Caco-2 (cell line): Measurements from ENCODE around the gene NXN. TPM values are rescaled to one million over a fixed set of nuclear protein-coding genes. Genes with fewer than 3 reads are reported as not detected.
"Not testable (repeated sequence)": the region's sequence is repeated elsewhere in the genome, so short reads cannot be mapped to it uniquely, and the experiment has no call there.

Experiments used
- BruUV-seq: library from RNA; stranded (reverse); fragments of 400-500 nt; replicated peaks from 2 replicates; lab custom pipeline; 2021; lab: Mats Ljungman, UMichigan
- CTCF ChIA-PET: fragments of 300-600 bp; sonication (Branson Sonifier 250); formaldehyde crosslinking; loops from one replicate; lab custom pipeline; 2022; ENCODE audit warnings: antibody characterized with exemption; lab: Charles Lee
- POLR2A ChIA-PET: fragments of 300-600 bp; sonication (Branson Sonifier 250); formaldehyde crosslinking; loops from one replicate; lab custom pipeline; 2022; ENCODE audit warnings: antibody characterized with exemption; lab: Charles Lee
- DNase-seq, 2 experiments: peaks; one replicate each; pipeline versions ENCODE4 v3.0.0 to v3.0.0-alpha.2; 2020 to 2022
- H3K27me3 ChIP-seq: replicated peaks from 2 replicates; pipeline ENCODE4 v1.6.0; 2011; ENCODE audit warnings: low read length; ENCODE audit not compliant: control insufficient read depth, insufficient read depth
- H3K36me3 ChIP-seq: 2 replicates; pipeline ENCODE4 v1.5.1; 2011; ENCODE audit warnings: low read length; ENCODE audit not compliant: control insufficient read depth, insufficient read depth
- H3K4me1 ChIP-seq: fragments of 250-450 bp; sonication (Bioruptor Pico); 2 replicates; pipeline ENCODE4 v1.5.1; 2020; ENCODE audit warnings: mild to moderate bottlenecking
- H3K4me3 ChIP-seq: 2 replicates; pipeline ENCODE4 v1.5.1; 2011; ENCODE audit warnings: low read depth, mild to moderate bottlenecking, control low read depth, low read length
- H3K9me3 ChIP-seq: fragments of 250-450 bp; sonication (Bioruptor Pico); 2 replicates; pipeline ENCODE4 v1.5.1; 2020; ENCODE audit warnings: mild to moderate bottlenecking, moderate library complexity
- H3K27ac Mint-ChIP-seq: one replicate; pipeline ENCODE4 v1.8.0; 2022; ENCODE audit warnings: mixed read lengths; ENCODE audit not compliant: unreplicated experiment
- H3K27me3 Mint-ChIP-seq: one replicate; pipeline ENCODE4 v1.8.0; 2022; ENCODE audit warnings: mixed read lengths; ENCODE audit not compliant: insufficient read depth, unreplicated experiment
- H3K36me3 Mint-ChIP-seq: one replicate; pipeline ENCODE4 v1.8.0; 2022; ENCODE audit warnings: mild to moderate bottlenecking, mixed read lengths; ENCODE audit not compliant: insufficient read depth, unreplicated experiment
- H3K4me1 Mint-ChIP-seq: one replicate; pipeline ENCODE4 v1.8.0; 2022; ENCODE audit warnings: low read depth, mixed read lengths; ENCODE audit not compliant: unreplicated experiment
- H3K4me3 Mint-ChIP-seq: one replicate; pipeline ENCODE4 v1.8.0; 2022; ENCODE audit warnings: mild to moderate bottlenecking, moderate library complexity, mixed read lengths; ENCODE audit not compliant: unreplicated experiment
- H3K9me3 Mint-ChIP-seq: one replicate; pipeline ENCODE4 v1.8.0; 2022; ENCODE audit warnings: mixed read lengths; ENCODE audit not compliant: unreplicated experiment
- intact Hi-C: fragments of 100-400 bp; cut with micrococcal nuclease; formaldehyde crosslinking; loops from one replicate; pipeline ENCODE4 v1.10.0; 2022; ENCODE audit not compliant: unreplicated experiment
- total RNA-seq: library from RNA; stranded (reverse); gene quantifications from 2 replicates; pipeline ENCODE4 v1.2.3, GENCODE V29; 2022
- TF ChIP-seq, protein P1 (sequence below), 2 experiments: fragments of 200-600 bp in 1 of 2; IDR thresholded peaks; 1 replicate in 1 of 2; 2 replicates in 1 of 2; pipeline versions ENCODE4 v1.5.1 to v1.8.0; 2011 to 2022; ENCODE audit warnings: antibody characterized with exemption in 1 of 2, control low read depth in 1 of 2, inconsistent platforms in 1 of 2, low read depth in 1 of 2, low read length in 1 of 2, mild to moderate bottlenecking in 1 of 2, moderate library complexity in 1 of 2; ENCODE audit not compliant: insufficient read depth in 1 of 2, severe bottlenecking in 1 of 2, unreplicated experiment in 1 of 2

Gene NXN
- total RNA-seq, 1 experiment from 2014 or later: 76.7 TPM

DNA sequence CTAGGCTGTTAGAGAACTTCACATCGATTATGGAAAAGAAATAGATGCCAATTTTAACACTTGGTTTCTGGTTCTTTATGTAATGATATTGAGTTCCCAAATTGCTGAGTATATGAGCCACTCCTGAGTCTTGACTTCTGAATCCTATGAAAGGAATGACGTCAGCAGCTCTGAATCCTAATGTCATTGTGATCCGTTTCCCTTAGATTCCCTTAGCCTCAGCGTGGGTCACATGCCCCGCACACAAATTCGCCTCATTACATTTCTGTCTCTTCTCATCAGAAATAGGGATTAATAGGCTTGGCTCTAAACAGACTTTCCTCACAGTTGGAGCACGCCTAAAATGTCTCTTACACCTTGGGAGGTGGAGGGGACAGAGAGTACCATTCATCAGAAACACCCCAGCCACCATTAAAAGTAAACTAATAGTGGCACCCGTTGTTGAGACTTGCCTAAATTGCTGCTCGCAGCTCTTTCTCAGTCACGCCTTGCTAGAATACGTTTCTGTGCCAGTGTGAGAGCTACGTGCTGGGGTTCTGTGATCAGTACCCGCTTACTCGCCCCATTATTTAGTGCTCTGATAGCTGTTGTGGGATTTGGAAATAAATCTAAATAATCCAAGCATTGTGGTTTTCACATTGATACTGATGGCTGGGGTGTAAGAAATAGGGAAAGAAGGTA lies 190.3 kb downstream of the NXN start:
- no peaks in the 10 kb centered on the region for H3K9me3 ChIP-seq
- ChIA-PET CTCF (interaction anchor here (0.6 kb wide), 1 partner anchor 207 kb away, joined by 3 read pairs; the partner anchor contains the start of gene TIMM22), POLR2A (no interaction called here)
- H3K4me1 ChIP-seq: no peaks in the 10 kb centered on the region
- no peak for DNase-seq
- intact Hi-C loops: no loop called here
- H3K4me1 Mint-ChIP-seq: no peaks in the 10 kb centered on the region
- TF ChIP-seq, protein P1, sequence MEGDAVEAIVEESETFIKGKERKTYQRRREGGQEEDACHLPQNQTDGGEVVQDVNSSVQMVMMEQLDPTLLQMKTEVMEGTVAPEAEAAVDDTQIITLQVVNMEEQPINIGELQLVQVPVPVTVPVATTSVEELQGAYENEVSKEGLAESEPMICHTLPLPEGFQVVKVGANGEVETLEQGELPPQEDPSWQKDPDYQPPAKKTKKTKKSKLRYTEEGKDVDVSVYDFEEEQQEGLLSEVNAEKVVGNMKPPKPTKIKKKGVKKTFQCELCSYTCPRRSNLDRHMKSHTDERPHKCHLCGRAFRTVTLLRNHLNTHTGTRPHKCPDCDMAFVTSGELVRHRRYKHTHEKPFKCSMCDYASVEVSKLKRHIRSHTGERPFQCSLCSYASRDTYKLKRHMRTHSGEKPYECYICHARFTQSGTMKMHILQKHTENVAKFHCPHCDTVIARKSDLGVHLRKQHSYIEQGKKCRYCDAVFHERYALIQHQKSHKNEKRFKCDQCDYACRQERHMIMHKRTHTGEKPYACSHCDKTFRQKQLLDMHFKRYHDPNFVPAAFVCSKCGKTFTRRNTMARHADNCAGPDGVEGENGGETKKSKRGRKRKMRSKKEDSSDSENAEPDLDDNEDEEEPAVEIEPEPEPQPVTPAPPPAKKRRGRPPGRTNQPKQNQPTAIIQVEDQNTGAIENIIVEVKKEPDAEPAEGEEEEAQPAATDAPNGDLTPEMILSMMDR (IDR thresholded peaks at IDR 0.05; ENCODE audit: insufficient read depth in 1 of 2, low read depth in 1 of 2, low read length in 1 of 2, severe bottlenecking in 1 of 2, unreplicated experiment in 1 of 2): no peak
- BruUV-seq: no TSS peak
- H3K27me3 ChIP-seq: no peaks in the 10 kb centered on the region
- peaks cover 64% of the 10 kb centered on the region for H3K36me3 Mint-ChIP-seq
- no peaks in the 10 kb centered on the region for H3K36me3 ChIP-seq
- H3K27me3 Mint-ChIP-seq: no peaks in the 10 kb centered on the region
- H3K9me3 Mint-ChIP-seq: no peaks in the 10 kb centered on the region
- H3K27ac Mint-ChIP-seq: no peak overlapping the region
- no peak overlapping the region for H3K4me3 ChIP-seq
- no peak overlapping the region for H3K4me3 Mint-ChIP-seq

DNA sequence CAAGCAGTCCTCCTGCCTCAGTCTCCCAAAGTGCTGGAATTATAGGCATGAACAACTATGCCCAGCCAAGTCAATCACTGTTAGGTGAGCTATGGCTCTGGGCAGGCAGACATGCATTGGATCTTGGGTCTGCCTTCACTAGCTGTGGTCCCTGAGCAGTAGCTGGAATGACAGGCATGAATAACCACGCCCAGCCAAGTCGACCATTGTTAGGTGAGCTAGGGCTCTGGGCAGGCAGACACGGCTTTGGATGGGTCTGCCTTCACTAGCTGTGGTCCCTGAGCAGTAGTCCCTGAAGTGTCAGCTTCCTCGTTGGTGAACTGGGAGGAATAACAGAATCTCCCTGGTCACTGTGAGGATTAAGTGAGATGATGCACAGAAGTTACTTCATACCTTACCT lies 191.0 kb downstream of the NXN start:
- CTCF ChIA-PET: no interaction called here
- H3K4me1 Mint-ChIP-seq: no peaks in the 10 kb centered on the region

DNA sequence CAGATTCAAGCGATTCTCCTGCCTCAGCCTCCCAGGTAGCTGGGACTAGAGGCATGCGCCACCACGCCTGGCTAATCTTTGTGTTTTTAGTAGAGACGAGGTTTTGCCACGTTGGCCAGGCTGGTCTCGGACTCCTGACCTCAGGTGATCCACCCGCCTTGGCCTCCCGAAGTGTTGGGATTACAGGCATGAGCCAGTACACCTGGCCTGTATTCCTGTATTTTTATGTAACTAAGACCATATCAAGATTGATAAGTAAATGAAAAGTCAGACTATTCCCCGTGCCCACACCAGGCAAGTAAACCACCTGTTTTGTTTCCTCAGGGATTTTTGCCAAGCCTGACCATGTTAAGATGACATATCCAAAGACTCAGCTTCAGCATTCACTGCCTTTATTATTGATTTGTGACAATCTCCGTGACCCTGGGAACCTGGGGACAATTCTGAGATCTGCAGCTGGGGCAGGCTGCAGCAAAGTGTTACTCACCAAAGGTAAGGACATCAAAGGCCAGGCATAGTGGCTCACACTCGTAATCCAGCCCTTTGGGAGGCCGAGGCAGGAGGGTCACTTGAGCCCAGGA lies 191.8 kb downstream of the NXN start:
- Histone ChIP-seq H3K27me3 (no peaks in the 10 kb centered on the region), H3K36me3 (no peaks in the 10 kb centered on the region), H3K9me3 (no peaks in the 10 kb centered on the region), H3K4me1 (no peaks in the 10 kb centered on the region), H3K4me3 (no peak overlapping the region)
- ChIA-PET POLR2A (no interaction called here), CTCF (no interaction called here)
- no peaks in the 10 kb centered on the region for H3K9me3 Mint-ChIP-seq
- TF ChIP-seq, protein P1 (IDR thresholded peaks at IDR 0.05; ENCODE audit: insufficient read depth in 1 of 2, low read depth in 1 of 2, low read length in 1 of 2, severe bottlenecking in 1 of 2, unreplicated experiment in 1 of 2): no peak
- H3K4me3 Mint-ChIP-seq: no peak overlapping the region
- H3K27ac Mint-ChIP-seq: no peak overlapping the region
- no peaks in the 10 kb centered on the region for H3K4me1 Mint-ChIP-seq
- intact Hi-C loops: no loop called here
- DNase-seq: no peak
- no peaks in the 10 kb centered on the region for H3K27me3 Mint-ChIP-seq
- BruUV-seq: no TSS peak
- H3K36me3 Mint-ChIP-seq: peaks cover 57% of the 10 kb centered on the region

More for the DNA sequence above, 191.0 kb downstream of the NXN start:
- no peaks in the 10 kb centered on the region for H3K27me3 Mint-ChIP-seq
- no peaks in the 10 kb centered on the region for H3K4me1 ChIP-seq
- no peak for DNase-seq
- H3K36me3 Mint-ChIP-seq: peaks cover 61% of the 10 kb centered on the region
- no peaks in the 10 kb centered on the region for H3K9me3 Mint-ChIP-seq
- H3K4me3 Mint-ChIP-seq: no peak overlapping the region
- no peak overlapping the region for H3K27ac Mint-ChIP-seq
- H3K36me3 ChIP-seq: no peaks in the 10 kb centered on the region
- TF ChIP-seq, protein P1 (IDR thresholded peaks at IDR 0.05; ENCODE audit: insufficient read depth in 1 of 2, low read depth in 1 of 2, low read length in 1 of 2, severe bottlenecking in 1 of 2, unreplicated experiment in 1 of 2): no peak
- intact Hi-C loops: no loop called here
- H3K9me3 ChIP-seq: no peaks in the 10 kb centered on the region
- POLR2A ChIA-PET: no interaction called here
- BruUV-seq: no TSS peak
- no peaks in the 10 kb centered on the region for H3K27me3 ChIP-seq
- H3K4me3 ChIP-seq: no peak overlapping the region

DNA sequence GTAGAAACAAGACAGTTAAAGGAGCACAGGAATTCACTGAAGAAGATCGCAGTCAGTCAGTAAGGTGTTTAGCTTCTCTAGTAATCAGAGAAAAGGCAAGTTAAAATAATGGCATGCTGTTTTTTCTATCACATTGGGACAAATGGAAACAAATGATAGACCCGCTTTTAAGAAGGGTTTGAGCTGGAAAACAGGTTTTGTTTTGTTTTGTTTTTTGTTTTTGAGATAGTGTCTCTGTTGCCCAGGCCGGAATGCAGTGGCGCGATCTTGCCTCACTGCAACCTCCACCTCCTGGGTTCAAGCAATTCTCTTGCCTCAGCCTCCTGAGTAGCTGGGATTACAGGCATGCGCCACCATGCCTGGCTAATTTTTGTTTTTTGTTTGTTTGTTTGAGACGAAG lies 193.7 kb downstream of the NXN start:
- H3K4me3 Mint-ChIP-seq, H3K9me3 ChIP-seq, H3K27me3 ChIP-seq, DNase-seq, CTCF ChIA-PET, POLR2A ChIA-PET, H3K4me1 ChIP-seq, intact Hi-C loops, H3K36me3 ChIP-seq, H3K4me3 ChIP-seq, H3K9me3 Mint-ChIP-seq, H3K27ac Mint-ChIP-seq, H3K27me3 Mint-ChIP-seq, BruUV-seq, H3K4me1 Mint-ChIP-seq: not testable (repeated sequence)
- peaks cover 51% of the 10 kb centered on the region for H3K36me3 Mint-ChIP-seq
